DOHH2 (cell line): ENCODE results near the gene CA14.

Experiments used
- CTCF ChIP-seq: fragments of 200-600 bp; sonication (generic); IDR thresholded peaks from one replicate; pipeline ENCODE4 v1.5.1; 2014; ENCODE audit warnings: antibody characterized with exemption, mild to moderate bottlenecking, low read depth, low read length; ENCODE audit not compliant: poor library complexity, severe bottlenecking
- EZH2phosphoT487 ChIP-seq: fragments of 200-600 bp; sonication (generic); IDR thresholded peaks from 2 replicates; pipeline ENCODE4 v1.6.1; 2017; ENCODE audit warnings: borderline replicate concordance, mild to moderate bottlenecking, antibody characterized with exemption, low read length, moderate library complexity, mixed read lengths

- TF ChIP-seq CTCF (no peak), EZH2phosphoT487 (no peak)
Observed at GRCh38 chr1:150224983-150225382, 32.6 kb upstream of the CA14 start.
